Stimulated activated effector memory CD8-positive, alpha-beta T cell treated with anti-CD3 and anti-CD28 coated beads, Interleukin-12 subunit alpha, Interleukin-12 subunit beta, amount 100 ng/mL, for 72 hours (primary cell): ENCODE results near the gene SCN1B.
"Not testable (repeated sequence)": the region's sequence is repeated elsewhere in the genome, so short reads cannot be mapped to it uniquely, and the experiment has no call there.

Experiments
- ATAC-seq: fragments of 150-1000 bp; cut with Tn5 transposase; 2 replicates; pipeline ENCODE4 v1.10.0; 2021
- DNase-seq, 2 donors: peaks; one replicate each; pipeline ENCODE4 v3.0.0; 2021 to 2022; ENCODE audit warnings: low spot score in 2 of 2
- H3K27ac Mint-ChIP-seq: one replicate; pipeline ENCODE4 v1.8.0; 2022; ENCODE audit warnings: mild to moderate bottlenecking, mixed read lengths
- H3K36me3 Mint-ChIP-seq: one replicate; pipeline ENCODE4 v1.8.0; 2022; ENCODE audit warnings: mild to moderate bottlenecking, mixed read lengths
- H3K4me1 Mint-ChIP-seq: one replicate; pipeline ENCODE4 v1.8.0; 2022; ENCODE audit warnings: mixed read lengths
- H3K4me3 Mint-ChIP-seq: one replicate; pipeline ENCODE4 v1.8.0; 2022; ENCODE audit warnings: mild to moderate bottlenecking, mixed read lengths
- H3K9me3 Mint-ChIP-seq: one replicate; pipeline ENCODE4 v1.8.0; 2022; ENCODE audit warnings: mixed read lengths

The SCN1B gene

GRCh38 chr19:34998224-34998623 is 32.0 kb upstream of the SCN1B start:
- H3K4me3 Mint-ChIP-seq: peak overlapping the region; percentile 90
- peaks cover 29% of the 10 kb centered on the region for H3K36me3 Mint-ChIP-seq
- ATAC-seq, DNase-seq, H3K9me3 Mint-ChIP-seq: not testable (repeated sequence)
- peaks cover 55% of the 10 kb centered on the region for H3K4me1 Mint-ChIP-seq
- peak overlapping the region; percentile 97 for H3K27ac Mint-ChIP-seq

- Mint-ChIP-seq H3K4me1 (peaks cover 59% of the 10 kb centered on the region), H3K36me3 (peaks cover 36% of the 10 kb centered on the region), H3K4me3 (peak overlapping the region; percentile 90), H3K9me3 (no peaks in the 10 kb centered on the region), H3K27ac (peak overlapping the region; percentile 97)
- ATAC-seq (no peak), DNase-seq (no peak)
These were observed 31.3 kb upstream of the SCN1B start for GRCh38 chr19:34998777-34999497.

- H3K27ac Mint-ChIP-seq: peak within 1 kb of the TSS; percentile 97
- H3K9me3 Mint-ChIP-seq: no peaks in the 10 kb centered on the region
- peaks cover 61% of the 10 kb centered on the region for H3K4me1 Mint-ChIP-seq
- ATAC-seq (peak; percentile 76), DNase-seq (peak; percentile 68 to 83)
- H3K36me3 Mint-ChIP-seq: peaks cover 44% of the 10 kb centered on the region
- peak within 1 kb of the TSS; percentile 90 for H3K4me3 Mint-ChIP-seq
These were observed 30.6 kb upstream of the SCN1B start, which contains the start of gene GRAMD1A for GRCh38 chr19:34999498-35000337. Gene GRAMD1A (plus strand): TSS chr19:35000323. CDS start chr19:35000479, 156 bp downstream.

DNA sequence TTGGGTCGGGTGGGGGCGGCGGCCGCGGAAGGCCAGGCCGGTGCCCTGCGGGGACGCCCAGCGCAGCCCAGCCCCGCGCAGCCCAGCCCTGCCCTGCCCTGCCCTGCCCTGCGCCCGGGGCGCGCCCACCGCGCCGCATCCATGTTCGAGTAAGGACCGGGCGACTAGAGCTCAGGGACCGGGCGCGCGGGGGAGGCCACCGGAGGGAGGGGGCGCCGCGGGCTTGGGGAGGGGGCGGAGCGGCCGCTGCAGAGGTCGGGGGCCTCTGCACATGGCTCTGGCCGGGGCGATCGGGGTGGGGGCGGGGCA is 30.0 kb upstream of the SCN1B start:
- Mint-ChIP-seq H3K36me3 (peaks cover 50% of the 10 kb centered on the region), H3K4me3 (peak overlapping the region; percentile 90), H3K4me1 (peaks cover 67% of the 10 kb centered on the region), H3K27ac (peak overlapping the region; percentile 97), H3K9me3 (no peaks in the 10 kb centered on the region)
- no peak for ATAC-seq
- DNase-seq: no peak

DNA sequence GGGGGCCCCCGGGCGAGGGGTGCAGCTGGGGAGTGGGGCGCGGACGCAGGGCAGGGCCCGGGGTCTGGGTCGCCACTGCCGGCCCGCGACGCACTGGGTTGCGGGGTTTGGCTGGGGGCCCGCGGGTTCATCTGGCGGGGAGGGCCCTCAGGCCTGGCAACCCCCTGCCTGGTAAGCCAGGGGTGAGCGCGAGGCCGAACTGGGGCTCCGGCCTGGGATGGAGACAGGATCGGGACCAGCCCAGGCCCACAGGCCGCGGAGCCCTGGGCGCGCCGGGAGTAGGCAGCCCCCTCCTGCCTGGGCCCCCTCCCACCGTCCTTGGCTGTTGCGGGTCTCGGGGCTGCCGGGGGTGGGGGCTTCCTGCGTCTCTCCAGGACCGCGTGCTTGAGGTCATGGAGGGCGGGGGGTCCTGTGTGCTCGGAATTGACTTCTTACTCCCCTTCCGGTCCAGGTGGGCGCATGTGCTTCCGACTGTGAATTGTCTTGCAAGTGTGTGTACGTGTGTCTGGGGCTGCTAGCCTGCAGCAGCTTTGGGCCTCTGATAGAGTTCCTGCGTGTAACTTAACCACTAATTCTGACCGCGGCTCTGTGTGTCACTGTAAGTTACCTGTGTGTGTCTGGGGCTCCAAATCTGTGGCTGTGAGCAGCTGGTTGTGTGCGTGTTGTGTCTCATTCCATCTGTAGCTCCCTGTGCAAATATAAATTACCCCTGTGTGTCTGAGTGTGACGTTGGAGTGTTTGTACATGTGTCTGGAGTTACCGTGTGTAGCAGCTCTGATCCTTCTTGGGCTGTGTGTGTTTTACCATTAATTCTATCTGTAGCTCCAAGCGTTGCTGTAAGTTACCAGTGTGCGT is 29.4 kb upstream of the SCN1B start:
- Mint-ChIP-seq H3K36me3 (peaks cover 55% of the 10 kb centered on the region), H3K4me1 (peaks cover 72% of the 10 kb centered on the region)

DNA sequence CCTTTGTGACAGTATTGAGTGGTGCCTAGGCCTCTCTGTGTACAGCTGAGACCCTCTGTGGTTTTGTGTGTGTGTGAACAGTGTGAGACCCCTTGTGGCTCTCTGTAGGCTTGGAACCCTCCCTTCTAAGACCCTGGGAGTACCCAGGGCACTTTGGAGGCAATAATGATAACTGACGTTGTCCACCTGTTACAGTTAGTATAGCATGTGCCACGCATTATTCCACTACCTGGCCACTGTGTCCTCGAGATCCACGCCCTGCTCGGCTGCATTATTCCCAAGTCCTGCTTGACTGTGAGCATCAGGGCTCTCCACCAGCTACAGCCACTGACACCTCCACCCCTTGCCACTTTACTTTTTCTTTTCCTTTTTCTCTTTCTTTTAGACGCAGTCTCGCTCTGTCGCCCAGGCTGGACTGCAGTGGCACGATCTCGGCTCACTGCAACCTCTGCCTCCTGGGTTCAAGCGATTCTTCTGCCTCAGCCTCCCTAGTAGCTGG is 28.2 kb upstream of the SCN1B start:
- no peak for ATAC-seq
- Mint-ChIP-seq H3K36me3 (peaks cover 65% of the 10 kb centered on the region), H3K27ac (peak overlapping the region; percentile 94), H3K4me3 (peak overlapping the region; percentile 90), H3K4me1 (peaks cover 77% of the 10 kb centered on the region), H3K9me3 (no peaks in the 10 kb centered on the region)
- DNase-seq: no peak

More for the DNA sequence above, 29.4 kb upstream of the SCN1B start:
- peak in 1 of 2 donors; percentile 71 for DNase-seq
- Mint-ChIP-seq H3K27ac (peak overlapping the region; percentile 94), H3K4me3 (peak overlapping the region; percentile 90), H3K9me3 (no peaks in the 10 kb centered on the region)
- ATAC-seq: peak; percentile 58

DNA sequence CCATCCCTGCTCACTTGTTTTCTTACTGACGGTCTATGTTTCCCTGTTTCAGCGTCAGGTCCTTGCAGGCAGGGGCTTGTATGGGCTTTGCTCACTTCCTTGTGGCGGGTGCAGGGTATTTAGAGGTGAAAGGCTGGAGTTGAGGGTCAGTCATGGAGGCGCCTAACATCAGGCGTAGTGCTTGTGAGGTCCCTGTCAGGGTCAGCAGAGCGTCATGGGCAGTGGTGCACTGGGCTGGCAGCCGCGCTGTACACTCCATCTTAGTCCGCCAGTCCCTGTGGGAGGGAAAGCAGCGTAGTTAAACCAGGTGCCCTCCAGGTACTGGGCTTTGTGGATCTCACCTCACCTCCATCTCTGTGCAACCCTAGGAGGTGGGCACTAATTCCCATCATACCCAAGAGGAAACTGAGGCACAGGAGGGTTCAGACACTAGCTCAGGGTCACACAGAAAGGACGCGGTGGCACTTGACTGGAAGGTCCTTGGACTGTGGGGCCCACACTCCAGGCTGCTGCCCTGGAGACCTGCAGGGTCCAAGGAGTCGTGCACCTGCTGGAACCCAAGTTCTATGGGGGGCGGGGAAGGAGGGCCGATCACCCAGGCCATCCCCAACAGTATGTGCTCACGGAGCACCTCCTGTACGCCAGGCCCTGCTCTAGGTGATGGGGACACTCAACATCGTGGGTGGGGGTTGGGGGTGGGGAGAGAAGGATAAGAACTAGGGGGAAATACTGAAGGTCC is 25.6 kb upstream of the SCN1B start:
- peaks cover 67% of the 10 kb centered on the region for H3K4me1 Mint-ChIP-seq
- H3K9me3 Mint-ChIP-seq: no peaks in the 10 kb centered on the region
- peak overlapping the region; percentile 90 for H3K4me3 Mint-ChIP-seq
- DNase-seq: no peak
- ATAC-seq: no peak
- peaks cover 79% of the 10 kb centered on the region for H3K36me3 Mint-ChIP-seq
- peak overlapping the region; percentile 64 for H3K27ac Mint-ChIP-seq

DNA sequence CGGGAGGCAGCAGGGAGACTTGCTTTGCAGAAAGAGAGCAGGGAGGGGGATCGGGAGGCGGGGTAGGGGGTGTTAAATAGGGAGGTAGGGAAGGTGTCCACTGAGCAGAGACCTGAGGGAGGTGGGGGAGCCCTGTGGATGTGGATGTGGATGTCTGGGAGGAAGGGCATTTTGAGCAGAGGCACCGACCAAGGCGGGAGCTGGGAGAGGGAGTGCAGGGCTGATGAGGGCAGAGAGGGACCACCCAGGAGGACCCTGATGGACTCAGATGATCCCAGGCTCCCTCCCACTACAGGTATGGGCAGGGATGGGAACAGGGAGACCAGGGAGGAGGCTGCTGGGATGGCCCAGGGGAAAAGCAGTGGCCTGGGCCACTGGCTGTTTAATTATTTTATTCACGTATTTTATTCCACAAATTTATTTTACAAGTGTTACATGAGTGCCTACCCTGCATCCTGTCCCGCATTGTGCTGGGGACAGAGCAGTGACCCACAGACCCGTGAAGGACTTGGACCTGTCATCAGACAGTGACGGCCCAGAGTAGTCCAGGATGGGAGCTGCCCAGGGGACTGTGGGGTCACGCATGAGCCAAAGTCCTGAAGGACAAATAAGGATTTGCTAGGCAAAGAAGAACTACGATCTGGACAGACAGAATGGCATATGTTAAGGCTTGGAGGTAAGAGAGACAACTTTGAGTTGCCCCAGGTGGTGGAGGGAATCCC is 24.9 kb upstream of the SCN1B start:
- Mint-ChIP-seq H3K27ac (peak overlapping the region; percentile 61), H3K36me3 (peaks cover 87% of the 10 kb centered on the region), H3K9me3 (no peaks in the 10 kb centered on the region), H3K4me3 (no peak overlapping the region), H3K4me1 (peaks cover 71% of the 10 kb centered on the region)
- ATAC-seq (no peak), DNase-seq (no peak)

- H3K4me3 Mint-ChIP-seq, ATAC-seq, DNase-seq, H3K9me3 Mint-ChIP-seq: not testable (repeated sequence)
- H3K36me3 Mint-ChIP-seq: peaks cover 89% of the 10 kb centered on the region
- H3K4me1 Mint-ChIP-seq: peaks cover 74% of the 10 kb centered on the region
- peak overlapping the region; percentile 61 for H3K27ac Mint-ChIP-seq
These were observed 24.3 kb upstream of the SCN1B start for GRCh38 chr19:35006007-35006341.

DNA sequence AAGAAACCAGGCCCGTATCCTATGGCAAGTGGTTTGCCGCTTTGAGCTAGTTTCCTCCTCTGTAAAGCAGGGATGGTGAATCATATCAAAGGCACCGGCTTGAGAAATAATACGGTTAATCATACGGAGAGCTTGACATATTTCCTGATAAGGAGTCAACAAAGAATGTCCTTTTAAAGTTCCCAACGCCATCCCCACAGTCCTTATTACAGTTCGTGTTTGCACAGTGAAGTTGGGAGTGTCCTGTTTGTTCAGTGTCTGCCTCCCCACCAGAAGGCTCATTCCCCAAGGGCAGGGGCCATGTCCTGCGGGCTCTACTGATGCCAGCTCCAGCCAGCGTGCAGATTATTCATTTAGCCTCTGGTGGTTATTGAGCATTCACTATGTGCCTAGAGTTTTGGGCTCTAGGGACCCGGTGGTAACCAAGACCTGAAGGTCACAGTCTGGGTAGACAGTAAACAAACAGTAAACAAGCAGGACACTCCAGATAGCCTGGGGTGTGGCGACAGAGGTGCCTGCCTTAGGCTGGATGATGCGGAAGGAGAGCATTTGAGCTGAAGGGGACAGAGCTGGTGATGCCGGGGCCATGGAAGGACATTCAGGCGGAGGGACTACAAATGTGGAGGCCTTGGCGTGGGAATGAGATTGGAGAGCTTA is 23.8 kb upstream of the SCN1B start:
- peak overlapping the region; percentile 88 for H3K27ac Mint-ChIP-seq
- H3K9me3 Mint-ChIP-seq: no peaks in the 10 kb centered on the region
- DNase-seq (no peak), ATAC-seq (no peak)
- H3K4me1 Mint-ChIP-seq: peaks cover 74% of the 10 kb centered on the region
- peaks cover 91% of the 10 kb centered on the region for H3K36me3 Mint-ChIP-seq
- no peak overlapping the region for H3K4me3 Mint-ChIP-seq

DNA sequence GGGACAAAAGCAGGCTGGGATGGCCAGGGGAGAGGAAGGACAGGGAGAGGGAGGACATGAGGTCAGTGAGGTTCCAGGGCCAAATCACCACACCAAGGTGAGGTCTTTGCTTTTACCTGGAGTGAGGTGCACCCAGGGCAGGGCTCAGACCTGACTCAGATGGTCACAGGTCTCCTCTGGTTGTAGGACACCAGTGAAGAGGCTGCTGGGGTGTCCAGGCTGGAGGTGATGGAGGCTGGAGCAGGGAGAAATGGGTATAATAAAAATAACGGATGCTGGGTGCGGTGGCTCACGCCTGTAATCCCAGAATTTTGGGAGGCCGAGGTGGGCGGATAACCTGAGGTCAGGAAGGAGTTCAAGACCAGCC is 23.3 kb upstream of the SCN1B start:
- peaks cover 92% of the 10 kb centered on the region for H3K36me3 Mint-ChIP-seq
- ATAC-seq (no peak), DNase-seq (no peak)
- no peak overlapping the region for H3K4me3 Mint-ChIP-seq
- peak overlapping the region; percentile 88 for H3K27ac Mint-ChIP-seq
- peaks cover 74% of the 10 kb centered on the region for H3K4me1 Mint-ChIP-seq
- H3K9me3 Mint-ChIP-seq: no peaks in the 10 kb centered on the region

DNA sequence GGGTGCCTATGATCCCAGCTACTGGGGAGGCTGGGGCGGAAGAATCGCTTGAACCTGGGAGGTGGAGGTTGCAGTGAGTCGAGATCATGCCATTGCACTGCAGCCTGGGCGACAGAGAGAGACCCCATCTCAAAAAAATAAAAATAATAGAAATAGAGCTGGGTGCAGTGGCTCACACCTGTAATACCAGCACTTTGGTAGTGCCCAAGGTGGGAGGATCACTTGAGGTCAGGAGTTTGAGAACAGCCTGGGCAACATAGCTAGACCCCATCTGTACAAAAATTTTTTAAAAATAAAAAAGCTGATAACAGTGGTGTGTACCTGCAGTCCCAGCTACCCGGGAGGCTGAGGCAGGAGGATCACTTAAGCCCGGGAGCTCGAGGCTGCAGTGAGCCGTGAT is 22.8 kb upstream of the SCN1B start:
- H3K27ac Mint-ChIP-seq: peak overlapping the region; percentile 88
- H3K4me3 Mint-ChIP-seq, DNase-seq, ATAC-seq, H3K9me3 Mint-ChIP-seq: not testable (repeated sequence)
- peaks cover 95% of the 10 kb centered on the region for H3K36me3 Mint-ChIP-seq
- H3K4me1 Mint-ChIP-seq: peaks cover 74% of the 10 kb centered on the region

DNA sequence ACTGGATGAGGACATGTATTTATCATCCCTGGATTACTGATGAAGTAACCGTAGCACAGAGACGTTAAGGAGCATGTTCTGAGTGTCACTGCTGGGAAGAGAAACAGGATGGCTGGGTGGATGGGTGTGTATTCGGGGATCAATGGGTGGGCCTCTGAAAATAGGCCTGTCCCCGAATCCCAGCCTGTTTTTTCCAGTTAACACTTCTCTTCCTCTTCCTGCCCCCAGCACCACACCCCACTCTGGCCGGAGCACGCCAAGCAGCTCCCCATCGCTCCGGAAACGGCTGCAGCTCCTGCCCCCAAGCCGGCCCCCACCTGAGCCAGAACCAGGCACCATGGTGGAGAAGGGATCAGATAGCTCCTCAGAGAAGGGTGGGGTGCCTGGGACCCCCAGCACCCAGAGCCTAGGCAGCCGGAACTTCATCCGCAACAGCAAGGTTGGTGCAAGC is 21.4 kb upstream of the SCN1B start:
- Mint-ChIP-seq H3K4me1 (peaks cover 74% of the 10 kb centered on the region), H3K4me3 (no peak overlapping the region), H3K36me3 (peaks cover 98% of the 10 kb centered on the region), H3K9me3 (no peaks in the 10 kb centered on the region), H3K27ac (peak overlapping the region; percentile 93)
- ATAC-seq (no peak), DNase-seq (no peak)
